ENCODE data around the gene TOR1B.

DNA sequence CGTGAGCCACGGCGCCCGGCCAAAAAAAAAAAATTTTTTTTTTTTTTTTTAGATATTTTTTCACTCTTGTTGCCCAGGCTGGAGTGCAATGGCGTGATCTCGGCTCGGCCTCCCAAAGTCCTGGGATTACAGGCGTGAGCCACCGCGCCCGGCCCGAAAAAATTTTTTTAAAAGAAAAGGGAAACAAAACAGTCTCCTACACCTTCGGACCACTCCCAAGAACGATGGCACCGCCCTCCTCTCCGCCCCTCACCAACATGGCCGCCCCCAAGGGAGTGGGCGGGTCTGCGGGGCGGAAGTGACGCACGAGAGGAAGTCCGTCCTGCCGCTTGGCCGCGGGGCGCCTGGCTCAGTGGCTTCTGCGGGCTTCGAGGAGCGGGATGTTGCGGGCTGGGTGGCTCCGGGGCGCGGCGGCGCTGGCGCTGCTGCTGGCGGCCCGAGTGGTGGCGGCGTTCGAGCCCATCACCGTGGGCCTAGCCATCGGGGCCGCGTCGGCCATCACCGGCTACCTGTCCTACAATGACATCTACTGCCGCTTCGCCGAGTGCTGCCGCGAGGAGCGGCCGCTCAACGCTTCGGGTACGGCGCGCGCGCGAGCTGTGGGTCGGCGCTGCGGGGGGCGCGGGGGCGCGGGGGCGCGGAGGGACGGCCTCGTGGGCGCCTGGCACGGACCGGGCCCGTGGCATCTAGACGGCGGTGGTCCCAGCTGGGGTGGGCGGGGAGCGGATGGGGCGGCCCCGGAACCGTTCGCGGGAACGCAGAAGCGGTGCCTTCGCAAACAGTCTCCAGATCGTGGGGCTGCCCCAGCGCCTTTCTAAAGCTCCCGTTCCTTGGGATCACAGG, at the start of gene TOR1B:
- peak in 3 of 4 donors; percentile 29 to 82 (median 81) for TF ChIP-seq POLR2A (IDR thresholded peaks at IDR 0.05)
- TF ChIP-seq, protein P1, sequence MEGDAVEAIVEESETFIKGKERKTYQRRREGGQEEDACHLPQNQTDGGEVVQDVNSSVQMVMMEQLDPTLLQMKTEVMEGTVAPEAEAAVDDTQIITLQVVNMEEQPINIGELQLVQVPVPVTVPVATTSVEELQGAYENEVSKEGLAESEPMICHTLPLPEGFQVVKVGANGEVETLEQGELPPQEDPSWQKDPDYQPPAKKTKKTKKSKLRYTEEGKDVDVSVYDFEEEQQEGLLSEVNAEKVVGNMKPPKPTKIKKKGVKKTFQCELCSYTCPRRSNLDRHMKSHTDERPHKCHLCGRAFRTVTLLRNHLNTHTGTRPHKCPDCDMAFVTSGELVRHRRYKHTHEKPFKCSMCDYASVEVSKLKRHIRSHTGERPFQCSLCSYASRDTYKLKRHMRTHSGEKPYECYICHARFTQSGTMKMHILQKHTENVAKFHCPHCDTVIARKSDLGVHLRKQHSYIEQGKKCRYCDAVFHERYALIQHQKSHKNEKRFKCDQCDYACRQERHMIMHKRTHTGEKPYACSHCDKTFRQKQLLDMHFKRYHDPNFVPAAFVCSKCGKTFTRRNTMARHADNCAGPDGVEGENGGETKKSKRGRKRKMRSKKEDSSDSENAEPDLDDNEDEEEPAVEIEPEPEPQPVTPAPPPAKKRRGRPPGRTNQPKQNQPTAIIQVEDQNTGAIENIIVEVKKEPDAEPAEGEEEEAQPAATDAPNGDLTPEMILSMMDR (IDR thresholded peaks at IDR 0.05): peak in 1 of 6 experiments; percentile 5

Data from esophagus squamous epithelium (tissue), 4 donors.